SH-SY5Y (cell line): ENCODE data around the gene ZNF497.

Experiments used
- GATA2 ChIP-seq: IDR thresholded peaks from 2 replicates; pipeline ENCODE4 v1.6.1; 2011; ENCODE audit warnings: mild to moderate bottlenecking, low read depth, low read length
- GATA3 ChIP-seq: IDR thresholded peaks from 2 replicates; pipeline ENCODE4 v1.6.1; 2011; ENCODE audit warnings: low read depth, mild to moderate bottlenecking, low read length, moderate library complexity

- TF ChIP-seq GATA3 (no peak), GATA2 (no peak)
These were observed 35.0 kb upstream of the ZNF497 start for GRCh38 chr19:58397533-58398037.
